ENCODE data around the gene DDX19B. TPM values are rescaled to one million over a fixed set of nuclear protein-coding genes. Genes with fewer than 3 reads are reported as not detected.

DDX19B gene
- total and polyA plus RNA-seq, 9 of the 15 experiments (the other 6 are each of a cell fraction or from before 2014, with no cell fraction given): 7.0 to 32.9 (median 19.3) TPM

DNA sequence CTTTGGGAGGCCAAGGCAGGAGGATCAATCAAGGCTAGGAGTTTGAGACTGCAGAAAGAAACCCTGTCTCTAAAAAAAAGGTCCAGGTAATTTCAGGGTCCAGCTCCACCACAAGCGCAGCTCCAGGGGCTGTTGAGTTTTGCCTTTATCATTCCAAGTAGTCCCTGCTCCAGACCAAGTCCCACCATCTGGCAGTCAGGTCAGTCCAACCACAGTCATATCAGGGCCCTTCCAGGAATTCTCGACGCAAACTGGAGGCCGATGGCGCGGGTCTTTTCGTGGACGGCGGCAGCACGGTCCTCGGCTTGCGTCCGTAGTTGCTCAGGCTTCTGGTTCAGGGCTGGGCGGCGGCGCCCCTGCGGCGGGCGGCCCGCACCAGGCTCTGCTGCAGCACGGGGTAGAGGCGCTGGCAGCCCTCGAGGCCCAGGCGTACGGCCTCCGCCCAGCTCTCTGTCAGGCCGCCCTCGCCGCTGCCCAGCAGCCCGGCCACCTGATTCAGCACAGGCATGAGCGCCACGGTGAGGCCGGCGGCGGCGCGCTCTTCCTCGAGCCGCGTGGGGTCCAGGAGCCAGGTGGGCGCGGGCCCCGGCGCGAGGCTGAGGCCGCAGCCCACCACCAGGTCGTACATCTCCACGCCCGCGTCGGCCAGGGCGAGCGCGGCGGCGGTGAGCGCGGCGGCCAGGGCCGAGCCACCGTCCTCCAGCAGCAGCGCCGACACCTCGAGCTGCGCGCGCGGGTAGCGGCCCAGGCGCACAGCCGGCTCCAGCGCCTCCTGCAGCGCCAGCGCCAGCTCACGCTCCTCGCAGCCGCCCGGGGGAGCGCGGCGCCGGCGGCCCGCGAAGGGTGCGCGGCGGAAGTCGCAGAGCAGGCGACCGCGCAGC is 48.0 kb upstream of the DDX19B start (continued):
- TF ChIP-seq ZFPM2 (CRISPR knock-in tag; IDR thresholded peaks at IDR 0.05) (no peak), TGIF2 (CRISPR knock-in tag; IDR thresholded peaks at IDR 0.05) (no peak), FUS (optimal IDR thresholded peaks at IDR 0.05; ENCODE audit: low read depth, low read length) (peak; percentile 65), HDGF (IDR thresholded peaks at IDR 0.05) (no peak), MYC (IDR thresholded peaks at IDR 0.05; ENCODE audit: low read depth, low read length) (peak; percentile 47; the same call in 1 of the 2 replicates), MYC (CRISPR knock-in tag; IDR thresholded peaks at IDR 0.05; ENCODE audit: borderline replicate concordance, low read depth) (no peak), STAT5A (IDR thresholded peaks at IDR 0.05; ENCODE audit: borderline replicate concordance, low read length) (no peak), PHB2 (IDR thresholded peaks at IDR 0.05; ENCODE audit: low read depth) (no peak), JUNB (CRISPR knock-in tag; conservative IDR thresholded peaks at IDR 0.05) (no peak), CC2D1A (IDR thresholded peaks at IDR 0.05) (no peak), ZNF707 (CRISPR knock-in tag; conservative IDR thresholded peaks at IDR 0.05) (no peak), TBL1XR1 (IDR thresholded peaks at IDR 0.05; ENCODE audit: low read length in 2 of 2) (no peak), CBFA2T3 (IDR thresholded peaks at IDR 0.05) (no peak; the same call in 1 of the 2 replicates), RFX1 (IDR thresholded peaks at IDR 0.05) (no peak), RHOXF2B (CRISPR knock-in tag; conservative IDR thresholded peaks at IDR 0.05) (no peak), MCM7 (IDR thresholded peaks at IDR 0.05) (no peak), CBFA2T2 (conservative IDR thresholded peaks at IDR 0.05) (no peak), CREBBP (IDR thresholded peaks at IDR 0.05; ENCODE audit: low read depth, low read length) (no peak), SNRNP70 (optimal IDR thresholded peaks at IDR 0.05; ENCODE audit: low read depth, low read length) (no peak)
- TF ChIP-seq, protein P1, sequence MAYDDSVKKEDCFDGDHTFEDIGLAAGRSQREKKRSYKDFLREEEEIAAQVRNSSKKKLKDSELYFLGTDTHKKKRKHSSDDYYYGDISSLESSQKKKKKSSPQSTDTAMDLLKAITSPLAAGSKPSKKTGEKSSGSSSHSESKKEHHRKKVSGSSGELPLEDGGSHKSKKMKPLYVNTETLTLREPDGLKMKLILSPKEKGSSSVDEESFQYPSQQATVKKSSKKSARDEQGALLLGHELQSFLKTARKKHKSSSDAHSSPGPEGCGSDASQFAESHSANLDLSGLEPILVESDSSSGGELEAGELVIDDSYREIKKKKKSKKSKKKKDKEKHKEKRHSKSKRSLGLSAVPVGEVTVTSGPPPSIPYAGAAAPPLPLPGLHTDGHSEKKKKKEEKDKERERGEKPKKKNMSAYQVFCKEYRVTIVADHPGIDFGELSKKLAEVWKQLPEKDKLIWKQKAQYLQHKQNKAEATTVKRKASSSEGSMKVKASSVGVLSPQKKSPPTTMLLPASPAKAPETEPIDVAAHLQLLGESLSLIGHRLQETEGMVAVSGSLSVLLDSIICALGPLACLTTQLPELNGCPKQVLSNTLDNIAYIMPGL (CRISPR knock-in tag; IDR thresholded peaks at IDR 0.05): peak; percentile 83
- TF ChIP-seq, protein P2, sequence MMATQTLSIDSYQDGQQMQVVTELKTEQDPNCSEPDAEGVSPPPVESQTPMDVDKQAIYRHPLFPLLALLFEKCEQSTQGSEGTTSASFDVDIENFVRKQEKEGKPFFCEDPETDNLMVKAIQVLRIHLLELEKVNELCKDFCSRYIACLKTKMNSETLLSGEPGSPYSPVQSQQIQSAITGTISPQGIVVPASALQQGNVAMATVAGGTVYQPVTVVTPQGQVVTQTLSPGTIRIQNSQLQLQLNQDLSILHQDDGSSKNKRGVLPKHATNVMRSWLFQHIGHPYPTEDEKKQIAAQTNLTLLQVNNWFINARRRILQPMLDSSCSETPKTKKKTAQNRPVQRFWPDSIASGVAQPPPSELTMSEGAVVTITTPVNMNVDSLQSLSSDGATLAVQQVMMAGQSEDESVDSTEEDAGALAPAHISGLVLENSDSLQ (IDR thresholded peaks at IDR 0.05): no peak
- TF ChIP-seq, protein P3, sequence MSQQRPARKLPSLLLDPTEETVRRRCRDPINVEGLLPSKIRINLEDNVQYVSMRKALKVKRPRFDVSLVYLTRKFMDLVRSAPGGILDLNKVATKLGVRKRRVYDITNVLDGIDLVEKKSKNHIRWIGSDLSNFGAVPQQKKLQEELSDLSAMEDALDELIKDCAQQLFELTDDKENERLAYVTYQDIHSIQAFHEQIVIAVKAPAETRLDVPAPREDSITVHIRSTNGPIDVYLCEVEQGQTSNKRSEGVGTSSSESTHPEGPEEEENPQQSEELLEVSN (IDR thresholded peaks at IDR 0.05; ENCODE audit: borderline replicate concordance in 1 of 2, extremely low read depth in 1 of 2, insufficient read depth in 1 of 2, insufficient read length in 1 of 2, low read depth in 1 of 2, low read length in 1 of 2, poor library complexity in 1 of 2, severe bottlenecking in 1 of 2): peak; percentile 53 to 85
- TF ChIP-seq, protein P4, sequence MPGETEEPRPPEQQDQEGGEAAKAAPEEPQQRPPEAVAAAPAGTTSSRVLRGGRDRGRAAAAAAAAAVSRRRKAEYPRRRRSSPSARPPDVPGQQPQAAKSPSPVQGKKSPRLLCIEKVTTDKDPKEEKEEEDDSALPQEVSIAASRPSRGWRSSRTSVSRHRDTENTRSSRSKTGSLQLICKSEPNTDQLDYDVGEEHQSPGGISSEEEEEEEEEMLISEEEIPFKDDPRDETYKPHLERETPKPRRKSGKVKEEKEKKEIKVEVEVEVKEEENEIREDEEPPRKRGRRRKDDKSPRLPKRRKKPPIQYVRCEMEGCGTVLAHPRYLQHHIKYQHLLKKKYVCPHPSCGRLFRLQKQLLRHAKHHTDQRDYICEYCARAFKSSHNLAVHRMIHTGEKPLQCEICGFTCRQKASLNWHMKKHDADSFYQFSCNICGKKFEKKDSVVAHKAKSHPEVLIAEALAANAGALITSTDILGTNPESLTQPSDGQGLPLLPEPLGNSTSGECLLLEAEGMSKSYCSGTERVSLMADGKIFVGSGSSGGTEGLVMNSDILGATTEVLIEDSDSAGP (CRISPR knock-in tag; IDR thresholded peaks at IDR 0.05): peak; percentile 62; the same call in 1 of the 2 replicates

Data from K562 (cell line).